NT2/D1 (cell line): ENCODE results near the gene PRKN.

Experiments
- DNase-seq: peaks from one replicate; pipeline ENCODE4 v3.0.0-alpha.2; 2011; ENCODE audit warnings: low read depth, low spot score
- H3K27me3 ChIP-seq: 2 replicates; pipeline ENCODE4 v1.6.0; 2011; ENCODE audit warnings: mild to moderate bottlenecking; ENCODE audit not compliant: insufficient read length, insufficient read depth
- H3K36me3 ChIP-seq: 2 replicates; pipeline ENCODE4 v1.6.1; 2011; ENCODE audit warnings: mild to moderate bottlenecking, low read length, mixed read lengths; ENCODE audit not compliant: insufficient read depth, insufficient read length
- H3K4me1 ChIP-seq: 2 replicates; pipeline ENCODE4 v1.5.1; 2011; ENCODE audit not compliant: insufficient read depth, insufficient read length
- H3K4me3 ChIP-seq: 2 replicates; pipeline ENCODE4 v1.5.1; 2011; ENCODE audit warnings: low read depth; ENCODE audit not compliant: insufficient read length
- H3K9ac ChIP-seq: 2 replicates; pipeline ENCODE4 v1.6.0; 2011; ENCODE audit warnings: low read depth; ENCODE audit not compliant: insufficient read length
- H3K9me3 ChIP-seq: 2 replicates; pipeline ENCODE4 v1.5.1; 2011; ENCODE audit warnings: mild to moderate bottlenecking, low read length; ENCODE audit not compliant: insufficient read depth
- SUZ12 ChIP-seq: IDR thresholded peaks from 2 replicates; pipeline ENCODE4 v1.6.1; 2011; ENCODE audit not compliant: insufficient read length, insufficient read depth; ENCODE audit errors: extremely low read depth
- YY1 ChIP-seq: IDR thresholded peaks from 2 replicates; pipeline ENCODE4 v1.6.1; 2011; ENCODE audit not compliant: insufficient read length, insufficient read depth
- ZNF274 ChIP-seq: IDR thresholded peaks from 2 replicates; pipeline ENCODE4 v1.6.1; 2011; ENCODE audit warnings: mild to moderate bottlenecking, low read depth, low read length

PRKN gene

DNA sequence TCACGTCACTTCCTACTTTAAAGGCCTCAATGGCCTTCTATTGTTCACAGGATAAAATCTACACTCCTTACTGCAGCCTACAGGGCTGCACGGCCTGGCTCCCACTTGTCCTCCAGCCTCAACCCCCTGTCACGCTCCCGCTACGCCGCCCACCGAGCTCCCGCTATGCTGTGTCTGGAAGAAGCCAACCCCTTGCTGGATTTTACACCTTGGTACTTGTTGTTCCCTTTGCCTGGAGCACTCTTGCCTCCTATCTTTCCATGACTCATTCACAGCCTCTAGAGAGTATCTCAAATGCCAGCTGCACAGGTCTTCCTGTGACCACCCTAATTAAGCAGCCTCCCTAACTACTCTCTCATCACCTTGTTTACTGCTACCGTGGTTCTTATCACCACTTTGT is 259.9 kb downstream of the PRKN start:
- no peak overlapping the region for H3K4me3 ChIP-seq
- TF ChIP-seq SUZ12 (no peak), ZNF274 (no peak), YY1 (no peak)
- H3K9ac ChIP-seq, result no peak overlapping the region
- no peaks in the 10 kb centered on the region; the same call in 1 of the 2 replicates for H3K9me3 ChIP-seq
- no peaks in the 10 kb centered on the region for H3K36me3 ChIP-seq
- no peaks in the 10 kb centered on the region for H3K4me1 ChIP-seq
- H3K27me3 ChIP-seq, result no peaks in the 10 kb centered on the region
- DNase-seq, result no peak

GRCh38 chr6:162463576-162463975 is 264.0 kb downstream of the PRKN start:
- no peak overlapping the region for H3K4me3 ChIP-seq
- H3K36me3 ChIP-seq, result no peaks in the 10 kb centered on the region
- no peak for DNase-seq
- no peaks in the 10 kb centered on the region for H3K4me1 ChIP-seq
- no peak overlapping the region for H3K9ac ChIP-seq
- TF ChIP-seq YY1 (no peak), SUZ12 (no peak)
- H3K9me3 ChIP-seq, result no peaks in the 10 kb centered on the region; the same call in 1 of the 2 replicates
- no peaks in the 10 kb centered on the region for H3K27me3 ChIP-seq

DNA sequence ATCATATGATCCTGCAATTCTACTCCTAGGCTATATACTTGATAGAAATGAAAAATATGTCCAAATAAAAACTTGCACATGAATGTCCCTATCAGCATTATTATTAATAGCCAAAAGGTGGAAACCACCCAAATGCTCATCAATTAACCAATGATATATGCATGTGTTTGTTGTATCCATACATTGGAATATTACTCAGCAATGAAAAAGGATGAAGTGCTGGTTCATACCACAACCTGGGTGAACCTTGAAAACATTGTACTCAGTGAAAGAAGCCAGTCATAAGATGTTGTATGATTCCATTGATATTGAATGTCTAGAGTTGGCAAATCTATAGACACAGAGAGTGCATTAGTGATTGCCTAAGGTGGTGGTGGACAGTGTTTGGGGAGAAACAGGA is 267.6 kb downstream of the PRKN start:
- TF ChIP-seq SUZ12 (no peak), YY1 (no peak), ZNF274 (no peak)
- Histone ChIP-seq H3K36me3 (no peaks in the 10 kb centered on the region), H3K4me3 (no peak overlapping the region), H3K27me3 (no peaks in the 10 kb centered on the region), H3K9ac (no peak overlapping the region), H3K9me3 (no peaks in the 10 kb centered on the region), H3K4me1 (no peaks in the 10 kb centered on the region)
- no peak for DNase-seq

DNA sequence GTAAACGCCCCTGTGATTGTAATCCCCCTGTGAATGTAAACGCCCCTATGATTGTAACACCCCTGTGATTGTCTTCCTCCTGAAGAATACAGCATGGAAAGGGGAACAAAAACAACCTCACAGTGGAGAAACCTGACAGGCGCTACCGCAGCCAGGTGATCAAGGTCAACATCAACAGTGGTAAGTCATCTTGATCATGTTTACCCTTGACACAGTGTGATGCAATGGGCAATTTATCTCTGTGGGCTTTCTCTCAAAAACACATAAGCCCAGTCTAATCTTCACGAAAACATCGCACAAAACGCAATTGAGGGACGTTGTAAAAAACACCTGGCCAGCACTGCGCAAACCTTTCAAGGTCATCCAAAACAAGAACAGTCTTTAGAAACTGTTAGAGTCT is 277.2 kb downstream of the PRKN start:
- no peak for TF ChIP-seq YY1
- no peak for TF ChIP-seq SUZ12
- no peak for TF ChIP-seq ZNF274
- Histone ChIP-seq H3K4me3 (no peak overlapping the region), H3K9me3 (no peaks in the 10 kb centered on the region), H3K27me3 (no peaks in the 10 kb centered on the region), H3K36me3 (no peaks in the 10 kb centered on the region), H3K4me1 (no peaks in the 10 kb centered on the region), H3K9ac (no peak overlapping the region)
- no peak for DNase-seq

DNA sequence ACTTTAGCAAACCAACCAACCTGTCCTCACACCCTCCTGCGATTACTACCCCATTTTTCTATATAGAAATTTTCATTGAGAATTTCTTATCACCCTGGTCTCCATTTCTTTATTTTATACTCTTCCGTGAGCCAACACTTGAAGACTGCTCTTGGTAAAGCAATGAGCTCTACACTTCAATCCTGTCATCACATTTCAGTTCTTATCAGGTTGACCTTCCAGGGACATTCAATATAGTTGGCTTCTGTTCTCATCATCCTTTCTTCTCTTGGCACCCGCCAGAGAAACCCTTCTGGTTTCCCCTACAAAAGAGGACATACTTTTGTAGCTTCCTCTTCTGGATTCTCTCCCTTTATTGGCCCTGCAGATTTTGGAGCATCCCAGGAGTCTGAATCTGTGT is 279.3 kb downstream of the PRKN start:
- no peaks in the 10 kb centered on the region for H3K9me3 ChIP-seq
- H3K4me1 ChIP-seq, result no peaks in the 10 kb centered on the region
- no peaks in the 10 kb centered on the region for H3K36me3 ChIP-seq
- no peak for DNase-seq
- TF ChIP-seq ZNF274, result no peak
- TF ChIP-seq SUZ12, result no peak
- no peak for TF ChIP-seq YY1
- H3K4me3 ChIP-seq, result no peak overlapping the region
- no peaks in the 10 kb centered on the region for H3K27me3 ChIP-seq
- H3K9ac ChIP-seq, result no peak overlapping the region

DNA sequence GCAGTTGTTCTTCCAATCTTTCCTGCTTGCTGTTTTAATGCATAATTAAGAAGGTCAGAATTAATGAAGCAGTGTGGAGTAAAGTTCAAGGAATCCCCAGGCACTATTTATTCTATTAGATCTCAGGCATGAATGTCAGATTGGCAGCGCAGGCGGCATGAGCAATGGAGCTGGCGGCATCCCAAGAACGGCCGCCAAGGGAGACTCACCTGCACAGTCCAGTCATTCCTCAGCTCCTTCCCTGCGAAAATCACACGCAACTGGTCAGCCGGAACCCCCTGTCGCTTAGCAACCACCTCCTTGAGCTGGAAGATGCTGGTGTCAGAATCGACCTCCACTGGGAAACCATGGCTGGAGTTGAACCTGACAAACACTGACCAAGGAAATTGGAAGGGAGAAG is 284.5 kb downstream of the PRKN start:
- no peak overlapping the region for H3K4me3 ChIP-seq
- no peak overlapping the region for H3K9ac ChIP-seq
- TF ChIP-seq YY1, result no peak
- TF ChIP-seq SUZ12, result no peak
- no peak for TF ChIP-seq ZNF274
- no peak for DNase-seq
- no peaks in the 10 kb centered on the region for H3K36me3 ChIP-seq
- 0 out of 2 replicates have a peak, but pooled peaks cover 4% of the 10 kb centered on the region for H3K9me3 ChIP-seq
- no peaks in the 10 kb centered on the region for H3K27me3 ChIP-seq
- no peaks in the 10 kb centered on the region for H3K4me1 ChIP-seq

- H3K9ac ChIP-seq, result no peak overlapping the region
- no peaks in the 10 kb centered on the region for H3K36me3 ChIP-seq
- H3K9me3 ChIP-seq, result peaks cover 8% of the 10 kb centered on the region; the same call in 1 of the 2 replicates
- no peaks in the 10 kb centered on the region for H3K4me1 ChIP-seq
- H3K27me3 ChIP-seq, result no peaks in the 10 kb centered on the region
- no peak for DNase-seq
- TF ChIP-seq ZNF274 (no peak), SUZ12 (no peak), YY1 (no peak)
- no peak overlapping the region for H3K4me3 ChIP-seq
These were observed 284.9 kb downstream of the PRKN start for GRCh38 chr6:162442687-162443086.

- DNase-seq, result no peak
- TF ChIP-seq ZNF274, result no peak
- TF ChIP-seq SUZ12, result no peak
- TF ChIP-seq YY1, result no peak
- no peaks in the 10 kb centered on the region for H3K27me3 ChIP-seq
- H3K9ac ChIP-seq, result no peak overlapping the region
- no peaks in the 10 kb centered on the region for H3K36me3 ChIP-seq
- H3K4me3 ChIP-seq, result no peak overlapping the region
- no peaks in the 10 kb centered on the region for H3K4me1 ChIP-seq
- peaks cover 11% of the 10 kb centered on the region; the same call in 1 of the 2 replicates for H3K9me3 ChIP-seq
These were observed 285.6 kb downstream of the PRKN start for GRCh38 chr6:162441991-162442390.
